ENCODE results near the gene RTN4RL1.

The RTN4RL1 gene

GRCh38 chr17:2064520-2064971, 39.4 kb upstream of the RTN4RL1 start:
- in situ Hi-C loops (cut with HindIII; ENCODE audit: low sequenced_read_pairs), result loop anchor here (10.0 kb wide), 1 partner anchor 110 kb away; no protein-coding TSS in a partner anchor
- no peak for TF ChIP-seq CTCF (IDR thresholded peaks at IDR 0.05; ENCODE audit: low read depth, low read length, missing control alignments)
- no peak overlapping the region for H3K4me3 ChIP-seq (ENCODE audit: low read depth, low read length)
- DNase-seq (ENCODE audit: low read depth), result no peak

GRCh38 chr17:2064147-2064489, 39.0 kb upstream of the RTN4RL1 start:
- no peak overlapping the region for H3K4me3 ChIP-seq (ENCODE audit: low read depth, low read length)
- in situ Hi-C loops (cut with HindIII; ENCODE audit: low sequenced_read_pairs), result loop anchor here (10.0 kb wide), 1 partner anchor 111 kb away; no protein-coding TSS in a partner anchor
- TF ChIP-seq CTCF (IDR thresholded peaks at IDR 0.05; ENCODE audit: low read depth, low read length, missing control alignments), result no peak
- no peak for DNase-seq (ENCODE audit: low read depth)

DNA sequence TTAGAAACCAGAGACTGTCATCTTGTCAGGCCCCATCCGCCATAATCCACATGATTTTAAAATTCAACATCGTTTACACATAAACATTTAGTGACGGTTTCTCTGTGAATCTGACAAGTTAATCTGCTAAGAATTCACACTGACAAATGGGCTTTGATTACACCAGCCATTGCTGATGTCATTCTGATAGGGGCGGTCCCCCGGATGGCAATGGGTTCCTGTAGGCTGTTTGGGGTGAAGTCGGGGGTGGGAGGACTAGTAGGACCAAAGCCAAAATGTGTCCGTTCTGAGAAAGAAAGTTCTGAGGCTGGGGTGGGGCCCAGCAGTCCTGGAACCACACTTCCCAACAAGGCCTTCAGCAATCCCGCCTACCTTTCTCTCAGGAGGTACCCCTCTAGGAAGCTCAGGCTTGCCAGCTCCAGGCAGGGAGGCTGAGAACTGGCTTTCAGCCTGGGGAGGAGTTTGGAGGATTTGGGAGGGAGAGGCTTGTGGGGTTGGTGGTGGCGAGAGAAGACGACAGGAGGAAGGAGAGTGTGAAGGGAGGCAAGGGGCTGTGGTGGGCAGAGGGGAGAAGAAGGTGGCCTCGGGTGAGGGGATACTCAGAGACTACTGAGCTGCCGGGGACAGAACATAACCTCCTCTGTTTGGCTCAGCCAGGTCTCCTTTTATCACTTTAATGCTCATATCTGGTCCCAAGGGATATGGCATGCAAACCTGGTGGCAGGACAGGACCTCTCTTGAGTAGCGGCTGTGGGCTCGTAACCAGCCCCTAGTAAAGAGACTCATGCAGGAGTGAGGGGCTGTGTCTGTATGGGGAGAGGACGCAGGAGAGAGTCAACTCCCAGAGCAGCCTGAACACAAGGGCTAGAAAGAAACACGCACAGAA, 38.4 kb upstream of the RTN4RL1 start:
- TF ChIP-seq CTCF (IDR thresholded peaks at IDR 0.05; ENCODE audit: low read depth, low read length, missing control alignments), result no peak
- no peak overlapping the region for H3K4me3 ChIP-seq (ENCODE audit: low read depth, low read length)
- in situ Hi-C loops (cut with HindIII; ENCODE audit: low sequenced_read_pairs), result loop anchor here (10.0 kb wide), 1 partner anchor 111 kb away; no protein-coding TSS in a partner anchor
- no peak for DNase-seq (ENCODE audit: low read depth)

GRCh38 chr17:2062571-2063183, 37.5 kb upstream of the RTN4RL1 start:
- H3K4me3 ChIP-seq (ENCODE audit: low read depth, low read length), result no peak overlapping the region
- TF ChIP-seq CTCF (IDR thresholded peaks at IDR 0.05; ENCODE audit: low read depth, low read length, missing control alignments), result no peak
- in situ Hi-C loops (cut with HindIII; ENCODE audit: low sequenced_read_pairs), result loop anchor here (10.0 kb wide), 1 partner anchor 112 kb away; no protein-coding TSS in a partner anchor
- DNase-seq (ENCODE audit: low read depth), result no peak

DNA sequence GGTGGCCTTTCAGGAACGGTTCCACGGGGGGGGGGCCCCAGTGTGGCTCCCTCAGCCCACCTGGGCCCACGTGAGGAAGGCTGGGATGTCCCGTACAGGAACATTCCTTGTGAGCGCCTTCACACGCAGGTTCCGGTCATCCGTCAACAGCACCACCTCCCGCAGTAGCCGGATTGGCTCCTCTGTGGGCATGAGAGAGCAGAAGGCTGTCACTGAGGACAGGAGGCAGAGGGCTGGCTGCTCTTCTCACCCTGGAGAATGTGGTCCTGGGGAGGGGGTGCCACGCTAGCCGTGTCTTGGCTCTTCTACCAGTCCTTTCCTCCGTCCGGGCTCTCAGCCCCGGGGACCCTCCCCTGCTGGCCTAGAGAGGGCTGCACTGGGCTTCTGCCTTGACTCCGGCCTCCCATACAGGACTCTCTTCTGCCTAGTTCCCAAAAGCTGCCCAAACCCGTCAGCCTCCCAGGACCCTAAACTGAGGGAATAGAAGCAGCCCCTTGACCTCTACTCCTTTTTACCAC, 36.4 kb upstream of the RTN4RL1 start:
- TF ChIP-seq CTCF (IDR thresholded peaks at IDR 0.05; ENCODE audit: low read depth, low read length, missing control alignments), result no peak
- in situ Hi-C loops (cut with HindIII; ENCODE audit: low sequenced_read_pairs), result loop anchor here (10.0 kb wide), 1 partner anchor 113 kb away; no protein-coding TSS in a partner anchor
- no peak overlapping the region for H3K4me3 ChIP-seq (ENCODE audit: low read depth, low read length)
- DNase-seq (ENCODE audit: low read depth), result no peak

DNA sequence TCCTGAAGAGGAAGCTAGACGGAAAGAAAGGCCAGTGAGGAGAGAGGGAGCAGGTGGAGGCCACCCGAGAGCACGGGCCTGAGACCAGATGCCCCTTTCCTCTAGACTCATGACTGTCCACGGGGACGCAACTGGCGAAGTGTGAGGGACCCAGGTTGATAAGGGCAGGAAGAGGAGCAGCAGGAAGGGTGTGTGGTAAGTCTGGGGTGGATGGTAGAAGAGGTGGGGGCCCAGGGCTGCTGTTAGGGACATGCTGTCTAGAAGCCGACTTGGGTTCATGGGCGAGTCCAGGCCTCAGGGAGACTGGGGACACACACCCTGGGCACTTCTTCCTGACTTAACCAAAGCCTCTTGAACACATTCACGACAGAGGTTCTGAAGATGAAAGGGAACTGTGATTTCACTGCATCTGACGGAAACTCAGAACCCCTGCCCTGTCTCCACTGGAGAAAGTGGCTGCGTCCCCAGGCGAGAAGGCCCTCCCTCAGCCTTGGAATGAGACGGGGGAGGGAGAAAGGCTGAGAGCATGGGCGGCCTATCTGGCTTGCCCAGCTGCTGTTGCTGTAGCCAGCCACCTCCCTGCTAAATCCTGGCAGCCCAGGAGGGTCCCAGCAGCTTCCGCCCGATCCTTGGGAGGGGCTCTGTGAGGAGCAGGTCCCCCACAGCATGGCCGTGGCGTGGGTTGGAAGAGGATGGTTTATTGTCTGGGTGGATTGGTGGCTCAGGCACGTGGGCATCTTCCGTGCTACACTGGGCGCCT, 35.7 kb upstream of the RTN4RL1 start:
- H3K4me3 ChIP-seq (ENCODE audit: low read depth, low read length), result no peak overlapping the region
- TF ChIP-seq CTCF (IDR thresholded peaks at IDR 0.05; ENCODE audit: low read depth, low read length, missing control alignments), result no peak
- DNase-seq (ENCODE audit: low read depth), result no peak
- in situ Hi-C loops (cut with HindIII; ENCODE audit: low sequenced_read_pairs), result loop anchor here (10.0 kb wide), 1 partner anchor 114 kb away; no protein-coding TSS in a partner anchor

Measured in astrocyte of the cerebellum (primary cell).